ENCODE measurements around the gene CPAMD8.
A peak's percentile ranks its signal among the peaks of the same experiment; 100 is the strongest.

The CPAMD8 gene

DNA sequence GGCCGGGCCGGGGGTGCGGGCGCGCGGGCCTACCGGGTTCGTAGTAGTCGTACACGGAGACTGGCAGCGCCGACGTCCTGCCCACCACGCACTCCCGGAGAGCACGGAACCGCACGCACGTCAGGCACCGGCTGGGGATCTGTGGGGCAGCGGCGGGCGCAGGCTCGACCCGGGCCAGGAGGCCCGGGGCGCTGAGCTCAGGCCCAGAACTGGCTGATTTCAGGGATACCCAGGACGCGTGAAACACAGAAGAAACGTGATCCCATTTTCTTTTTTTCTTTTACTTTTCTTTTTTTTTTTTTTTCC lies 128.8 kb downstream of the CPAMD8 start:
- H3K4me3 ChIP-seq (ENCODE audit: severe bottlenecking), result peak overlapping the region; percentile 34
- no peaks in the 10 kb centered on the region for H3K4me1 ChIP-seq (ENCODE audit: insufficient read depth, poor library complexity, severe bottlenecking)
- no peaks in the 10 kb centered on the region for H3K27me3 ChIP-seq (ENCODE audit: insufficient read depth, poor library complexity, severe bottlenecking)
- ATAC-seq (ENCODE audit: low read depth) (no peak), DNase-seq (ENCODE audit: low spot score) (no peak)
- H3K9me3 ChIP-seq (ENCODE audit: severe bottlenecking), result no peaks in the 10 kb centered on the region
- H3K27ac ChIP-seq (ENCODE audit: poor library complexity, severe bottlenecking), result no peak overlapping the region
- H3K36me3 ChIP-seq (ENCODE audit: low read depth), result no peaks in the 10 kb centered on the region
- TF ChIP-seq, protein P1, sequence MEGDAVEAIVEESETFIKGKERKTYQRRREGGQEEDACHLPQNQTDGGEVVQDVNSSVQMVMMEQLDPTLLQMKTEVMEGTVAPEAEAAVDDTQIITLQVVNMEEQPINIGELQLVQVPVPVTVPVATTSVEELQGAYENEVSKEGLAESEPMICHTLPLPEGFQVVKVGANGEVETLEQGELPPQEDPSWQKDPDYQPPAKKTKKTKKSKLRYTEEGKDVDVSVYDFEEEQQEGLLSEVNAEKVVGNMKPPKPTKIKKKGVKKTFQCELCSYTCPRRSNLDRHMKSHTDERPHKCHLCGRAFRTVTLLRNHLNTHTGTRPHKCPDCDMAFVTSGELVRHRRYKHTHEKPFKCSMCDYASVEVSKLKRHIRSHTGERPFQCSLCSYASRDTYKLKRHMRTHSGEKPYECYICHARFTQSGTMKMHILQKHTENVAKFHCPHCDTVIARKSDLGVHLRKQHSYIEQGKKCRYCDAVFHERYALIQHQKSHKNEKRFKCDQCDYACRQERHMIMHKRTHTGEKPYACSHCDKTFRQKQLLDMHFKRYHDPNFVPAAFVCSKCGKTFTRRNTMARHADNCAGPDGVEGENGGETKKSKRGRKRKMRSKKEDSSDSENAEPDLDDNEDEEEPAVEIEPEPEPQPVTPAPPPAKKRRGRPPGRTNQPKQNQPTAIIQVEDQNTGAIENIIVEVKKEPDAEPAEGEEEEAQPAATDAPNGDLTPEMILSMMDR (IDR thresholded peaks at IDR 0.05; ENCODE audit: poor library complexity, severe bottlenecking), result no peak

DNA sequence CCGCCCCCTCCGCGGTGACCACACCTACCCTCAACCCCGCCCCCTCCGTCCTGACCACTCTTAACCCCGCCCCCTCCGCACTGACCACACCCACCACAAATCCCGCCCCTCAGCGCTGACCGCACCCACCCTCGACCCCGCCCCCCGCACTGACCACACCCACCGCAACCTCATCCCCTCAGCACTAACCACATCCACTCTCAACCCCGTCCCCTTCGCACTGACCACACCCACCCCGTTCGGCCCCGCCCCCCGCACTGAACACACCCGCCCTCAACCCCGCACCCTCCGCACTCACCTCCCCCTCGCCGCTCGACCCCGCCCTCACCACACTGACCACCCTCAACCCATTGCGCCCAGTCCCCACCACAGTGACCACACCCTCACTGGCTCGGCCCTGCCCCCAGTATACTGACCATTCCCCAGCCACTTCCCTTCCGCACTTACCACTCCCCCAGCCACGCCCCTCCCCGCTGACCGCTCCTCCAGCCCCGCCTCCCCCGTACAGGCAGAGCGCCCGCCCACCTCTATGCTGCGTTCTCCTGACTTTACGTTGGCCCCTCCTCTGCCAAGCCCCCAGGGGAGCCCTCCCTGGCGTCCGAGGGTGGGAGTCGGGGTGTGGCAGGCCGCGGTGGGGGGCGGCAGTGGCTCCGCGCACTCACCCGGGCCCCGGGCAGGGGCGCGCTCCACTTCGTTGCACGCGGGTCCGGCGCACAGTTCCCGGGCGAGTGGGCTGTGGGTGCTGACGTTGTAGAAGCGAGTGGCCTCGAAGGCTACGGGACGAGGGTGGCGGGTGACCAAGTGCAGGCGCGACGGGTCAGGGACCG lies 129.4 kb downstream of the CPAMD8 start:
- no peak overlapping the region for H3K27ac ChIP-seq (ENCODE audit: poor library complexity, severe bottlenecking)
- DNase-seq (ENCODE audit: low spot score) (peak; percentile 90), ATAC-seq (ENCODE audit: low read depth) (peak; percentile 82)
- TF ChIP-seq, protein P1 (IDR thresholded peaks at IDR 0.05; ENCODE audit: poor library complexity, severe bottlenecking), result no peak
- H3K36me3 ChIP-seq (ENCODE audit: low read depth), result no peaks in the 10 kb centered on the region
- no peaks in the 10 kb centered on the region for H3K9me3 ChIP-seq (ENCODE audit: severe bottlenecking)
- H3K27me3 ChIP-seq (ENCODE audit: insufficient read depth, poor library complexity, severe bottlenecking), result no peaks in the 10 kb centered on the region
- peak overlapping the region; percentile 34 for H3K4me3 ChIP-seq (ENCODE audit: severe bottlenecking)
- H3K4me1 ChIP-seq (ENCODE audit: insufficient read depth, poor library complexity, severe bottlenecking), result no peaks in the 10 kb centered on the region

DNA sequence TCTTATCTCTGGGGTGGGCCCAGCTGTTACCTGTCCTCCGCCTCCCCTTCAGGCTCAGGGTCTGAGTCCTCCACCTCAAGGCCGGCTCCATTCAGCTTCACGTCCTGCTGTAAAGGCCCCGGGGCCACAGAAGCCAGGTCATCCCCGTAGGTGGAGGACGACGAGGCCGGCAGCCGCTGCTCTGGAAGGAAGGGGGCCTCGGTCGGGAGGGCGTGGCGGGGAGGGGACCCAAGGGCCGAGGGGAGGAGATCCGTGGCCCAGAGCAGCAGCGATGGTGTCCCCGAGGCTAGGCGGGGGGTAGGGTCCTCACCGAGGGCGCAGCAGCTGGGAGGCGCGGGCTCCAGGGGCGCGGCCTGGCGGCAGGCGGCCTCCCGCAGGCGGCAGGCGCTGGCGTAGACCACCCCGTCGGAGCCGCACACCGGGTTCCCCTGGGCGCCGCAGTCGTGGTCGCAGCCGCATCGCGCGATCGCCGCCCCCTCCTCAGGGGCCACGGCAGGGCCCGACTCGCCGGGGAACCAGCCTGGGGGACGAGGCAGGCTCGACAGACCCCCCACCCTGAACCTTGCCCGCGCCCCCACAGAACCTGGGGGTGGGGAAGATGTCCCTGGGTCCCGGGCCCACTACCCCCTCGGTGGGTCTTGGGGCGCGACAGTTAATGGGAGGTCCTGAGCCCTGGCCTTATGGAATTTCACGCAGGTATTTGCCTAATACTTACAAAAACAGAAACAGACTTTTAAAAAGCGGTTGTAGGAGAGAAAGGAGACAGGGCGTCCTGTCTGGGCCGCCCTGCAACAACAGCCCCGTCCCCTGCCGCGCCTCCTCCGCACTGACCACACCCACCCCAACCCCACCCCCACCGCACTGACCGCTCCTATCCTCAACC lies 130.2 kb downstream of the CPAMD8 start:
- H3K27me3 ChIP-seq (ENCODE audit: insufficient read depth, poor library complexity, severe bottlenecking), result no peaks in the 10 kb centered on the region
- no peaks in the 10 kb centered on the region for H3K9me3 ChIP-seq (ENCODE audit: severe bottlenecking)
- H3K36me3 ChIP-seq (ENCODE audit: low read depth), result no peaks in the 10 kb centered on the region
- TF ChIP-seq, protein P1 (IDR thresholded peaks at IDR 0.05; ENCODE audit: poor library complexity, severe bottlenecking), result no peak
- peak overlapping the region; percentile 28 for H3K4me3 ChIP-seq (ENCODE audit: severe bottlenecking)
- DNase-seq (ENCODE audit: low spot score) (no peak), ATAC-seq (ENCODE audit: low read depth) (peak; percentile 18; the same call in 2 of the 3 replicates)
- no peaks in the 10 kb centered on the region for H3K4me1 ChIP-seq (ENCODE audit: insufficient read depth, poor library complexity, severe bottlenecking)
- no peak overlapping the region for H3K27ac ChIP-seq (ENCODE audit: poor library complexity, severe bottlenecking)

DNA sequence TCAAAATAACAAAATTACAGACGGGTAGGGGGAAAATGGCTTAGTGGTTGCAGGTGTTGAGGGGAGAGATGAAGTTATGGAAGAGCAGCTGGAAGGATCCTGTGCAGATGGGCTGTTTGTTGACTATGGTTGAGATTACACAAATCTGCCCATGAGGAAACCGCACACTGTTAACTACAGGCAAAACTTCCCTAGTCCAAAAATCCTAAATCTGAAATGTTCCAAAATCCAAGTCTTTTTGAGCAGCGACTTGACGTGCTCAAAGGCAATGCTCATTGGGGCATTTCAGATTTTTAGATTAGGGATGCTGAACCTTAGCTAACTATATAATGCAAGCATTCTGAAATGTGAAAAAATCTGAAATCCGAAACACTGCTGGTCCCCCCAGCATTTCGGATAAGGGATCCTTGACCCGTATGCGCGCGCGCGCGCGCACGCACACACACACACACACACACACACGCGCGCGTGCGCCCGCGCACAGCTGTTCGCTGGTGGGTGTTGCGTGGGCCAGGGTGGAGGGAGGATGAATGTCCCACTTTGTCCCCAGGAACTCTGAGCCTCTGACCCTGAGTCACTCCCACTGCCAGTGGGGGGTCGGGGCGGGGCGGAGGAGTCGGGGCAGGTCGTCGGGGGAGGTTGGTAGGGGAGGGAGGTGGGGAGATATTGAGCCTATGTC lies 131.0 kb downstream of the CPAMD8 start:
- no peak overlapping the region for H3K27ac ChIP-seq (ENCODE audit: poor library complexity, severe bottlenecking)
- no peak overlapping the region for H3K4me3 ChIP-seq (ENCODE audit: severe bottlenecking)
- H3K9me3 ChIP-seq (ENCODE audit: severe bottlenecking), result no peaks in the 10 kb centered on the region
- H3K36me3 ChIP-seq (ENCODE audit: low read depth), result no peaks in the 10 kb centered on the region
- ATAC-seq (ENCODE audit: low read depth) (no peak), DNase-seq (ENCODE audit: low spot score) (no peak)
- no peaks in the 10 kb centered on the region for H3K4me1 ChIP-seq (ENCODE audit: insufficient read depth, poor library complexity, severe bottlenecking)
- H3K27me3 ChIP-seq (ENCODE audit: insufficient read depth, poor library complexity, severe bottlenecking), result no peaks in the 10 kb centered on the region
- TF ChIP-seq, protein P1 (IDR thresholded peaks at IDR 0.05; ENCODE audit: poor library complexity, severe bottlenecking), result no peak
